ENCODE data around the gene MCF2L2. TPM values are rescaled to one million over a fixed set of nuclear protein-coding genes. Genes with fewer than 3 reads are reported as not detected.

The MCF2L2 gene
- total and polyA plus RNA-seq, 2 of the 13 experiments (the other 11 are each of a cell fraction or from before 2014, with no cell fraction given) = not detected

DNA sequence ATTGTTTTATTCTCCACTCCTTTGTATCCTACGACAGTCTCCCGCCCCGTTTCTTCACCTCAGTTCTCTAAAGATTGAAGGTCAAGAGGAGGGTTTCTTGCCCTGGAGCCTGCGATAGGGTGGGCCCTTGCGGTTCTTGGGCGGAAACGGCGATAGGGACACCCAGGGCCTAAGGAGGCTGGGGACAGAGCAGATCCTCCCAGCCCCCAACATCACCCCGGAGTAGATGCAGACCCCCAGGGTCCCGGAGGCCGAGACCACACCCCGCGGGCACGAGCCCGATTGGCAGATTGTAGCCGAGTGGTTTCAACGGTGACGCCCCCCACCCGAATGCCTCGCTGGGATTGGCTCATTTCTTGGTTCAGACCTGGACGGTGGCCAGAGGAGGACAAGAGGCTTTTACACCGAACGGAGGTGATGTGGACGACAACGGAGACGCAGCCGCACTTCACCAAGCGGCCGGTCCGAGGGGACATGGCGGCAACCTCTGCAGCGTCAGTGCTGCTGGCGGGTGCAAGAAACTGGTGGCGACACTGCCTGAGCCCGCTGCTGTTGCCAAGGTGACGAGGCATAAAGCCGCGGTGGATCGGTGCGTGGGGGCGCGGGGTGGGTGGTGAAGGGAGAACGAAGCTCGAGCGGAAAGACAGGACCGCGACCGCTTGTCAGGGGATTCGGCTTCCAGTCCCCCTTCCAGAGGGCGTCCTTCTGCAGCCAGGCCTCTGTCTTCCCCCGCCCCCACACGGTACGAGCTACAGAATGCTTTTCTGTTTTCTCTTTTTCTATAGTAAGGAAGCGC lies 19.0 kb upstream of the MCF2L2 start (continued):
- TF ChIP-seq, protein P1, sequence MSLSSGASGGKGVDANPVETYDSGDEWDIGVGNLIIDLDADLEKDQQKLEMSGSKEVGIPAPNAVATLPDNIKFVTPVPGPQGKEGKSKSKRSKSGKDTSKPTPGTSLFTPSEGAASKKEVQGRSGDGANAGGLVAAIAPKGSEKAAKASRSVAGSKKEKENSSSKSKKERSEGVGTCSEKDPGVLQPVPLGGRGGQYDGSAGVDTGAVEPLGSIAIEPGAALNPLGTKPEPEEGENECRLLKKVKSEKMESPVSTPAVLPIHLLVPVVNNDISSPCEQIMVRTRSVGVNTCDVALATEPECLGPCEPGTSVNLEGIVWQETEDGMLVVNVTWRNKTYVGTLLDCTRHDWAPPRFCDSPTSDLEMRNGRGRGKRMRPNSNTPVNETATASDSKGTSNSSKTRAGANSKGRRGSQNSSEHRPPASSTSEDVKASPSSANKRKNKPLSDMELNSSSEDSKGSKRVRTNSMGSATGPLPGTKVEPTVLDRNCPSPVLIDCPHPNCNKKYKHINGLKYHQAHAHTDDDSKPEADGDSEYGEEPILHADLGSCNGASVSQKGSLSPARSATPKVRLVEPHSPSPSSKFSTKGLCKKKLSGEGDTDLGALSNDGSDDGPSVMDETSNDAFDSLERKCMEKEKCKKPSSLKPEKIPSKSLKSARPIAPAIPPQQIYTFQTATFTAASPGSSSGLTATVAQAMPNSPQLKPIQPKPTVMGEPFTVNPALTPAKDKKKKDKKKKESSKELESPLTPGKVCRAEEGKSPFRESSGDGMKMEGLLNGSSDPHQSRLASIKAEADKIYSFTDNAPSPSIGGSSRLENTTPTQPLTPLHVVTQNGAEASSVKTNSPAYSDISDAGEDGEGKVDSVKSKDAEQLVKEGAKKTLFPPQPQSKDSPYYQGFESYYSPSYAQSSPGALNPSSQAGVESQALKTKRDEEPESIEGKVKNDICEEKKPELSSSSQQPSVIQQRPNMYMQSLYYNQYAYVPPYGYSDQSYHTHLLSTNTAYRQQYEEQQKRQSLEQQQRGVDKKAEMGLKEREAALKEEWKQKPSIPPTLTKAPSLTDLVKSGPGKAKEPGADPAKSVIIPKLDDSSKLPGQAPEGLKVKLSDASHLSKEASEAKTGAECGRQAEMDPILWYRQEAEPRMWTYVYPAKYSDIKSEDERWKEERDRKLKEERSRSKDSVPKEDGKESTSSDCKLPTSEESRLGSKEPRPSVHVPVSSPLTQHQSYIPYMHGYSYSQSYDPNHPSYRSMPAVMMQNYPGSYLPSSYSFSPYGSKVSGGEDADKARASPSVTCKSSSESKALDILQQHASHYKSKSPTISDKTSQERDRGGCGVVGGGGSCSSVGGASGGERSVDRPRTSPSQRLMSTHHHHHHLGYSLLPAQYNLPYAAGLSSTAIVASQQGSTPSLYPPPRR (CRISPR knock-in tag; IDR thresholded peaks at IDR 0.05; ENCODE audit: borderline replicate concordance) = 0 out of 2 replicates have a peak, but pooled peaks have one; percentile 22
- 0 out of 2 replicates have a peak, but pooled peaks have one; percentile 64 for TF ChIP-seq ZNF543 (CRISPR knock-in tag; IDR thresholded peaks at IDR 0.05)
- TF ChIP-seq, protein P2, sequence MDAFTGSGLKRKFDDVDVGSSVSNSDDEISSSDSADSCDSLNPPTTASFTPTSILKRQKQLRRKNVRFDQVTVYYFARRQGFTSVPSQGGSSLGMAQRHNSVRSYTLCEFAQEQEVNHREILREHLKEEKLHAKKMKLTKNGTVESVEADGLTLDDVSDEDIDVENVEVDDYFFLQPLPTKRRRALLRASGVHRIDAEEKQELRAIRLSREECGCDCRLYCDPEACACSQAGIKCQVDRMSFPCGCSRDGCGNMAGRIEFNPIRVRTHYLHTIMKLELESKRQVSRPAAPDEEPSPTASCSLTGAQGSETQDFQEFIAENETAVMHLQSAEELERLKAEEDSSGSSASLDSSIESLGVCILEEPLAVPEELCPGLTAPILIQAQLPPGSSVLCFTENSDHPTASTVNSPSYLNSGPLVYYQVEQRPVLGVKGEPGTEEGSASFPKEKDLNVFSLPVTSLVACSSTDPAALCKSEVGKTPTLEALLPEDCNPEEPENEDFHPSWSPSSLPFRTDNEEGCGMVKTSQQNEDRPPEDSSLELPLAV (CRISPR knock-in tag; conservative IDR thresholded peaks at IDR 0.05; ENCODE audit: low read depth) = no peak
- TF ChIP-seq CENPT (CRISPR knock-in tag; IDR thresholded peaks at IDR 0.05; ENCODE audit: low read depth) = peak; percentile 73
- no peak for TF ChIP-seq FIP1L1 (IDR thresholded peaks at IDR 0.05; ENCODE audit: borderline replicate concordance, insufficient read depth, low read depth, low read length)
- peak; percentile 69; the same call in 1 of the 2 replicates for TF ChIP-seq ZNF792 (CRISPR knock-in tag; IDR thresholded peaks at IDR 0.05)
- TF ChIP-seq ZKSCAN1 (IDR thresholded peaks at IDR 0.05; ENCODE audit: low read length) = no peak
- TF ChIP-seq, protein P3, sequence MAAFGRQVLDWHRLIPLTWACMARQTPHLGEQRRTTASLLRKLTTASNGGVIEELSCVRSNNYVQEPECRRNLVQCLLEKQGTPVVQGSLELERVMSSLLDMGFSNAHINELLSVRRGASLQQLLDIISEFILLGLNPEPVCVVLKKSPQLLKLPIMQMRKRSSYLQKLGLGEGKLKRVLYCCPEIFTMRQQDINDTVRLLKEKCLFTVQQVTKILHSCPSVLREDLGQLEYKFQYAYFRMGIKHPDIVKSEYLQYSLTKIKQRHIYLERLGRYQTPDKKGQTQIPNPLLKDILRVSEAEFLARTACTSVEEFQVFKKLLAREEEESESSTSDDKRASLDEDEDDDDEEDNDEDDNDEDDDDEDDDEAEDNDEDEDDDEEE (CRISPR knock-in tag; IDR thresholded peaks at IDR 0.05) = 0 out of 2 replicates have a peak, but pooled peaks have one; percentile 46
- TF ChIP-seq, protein P4, sequence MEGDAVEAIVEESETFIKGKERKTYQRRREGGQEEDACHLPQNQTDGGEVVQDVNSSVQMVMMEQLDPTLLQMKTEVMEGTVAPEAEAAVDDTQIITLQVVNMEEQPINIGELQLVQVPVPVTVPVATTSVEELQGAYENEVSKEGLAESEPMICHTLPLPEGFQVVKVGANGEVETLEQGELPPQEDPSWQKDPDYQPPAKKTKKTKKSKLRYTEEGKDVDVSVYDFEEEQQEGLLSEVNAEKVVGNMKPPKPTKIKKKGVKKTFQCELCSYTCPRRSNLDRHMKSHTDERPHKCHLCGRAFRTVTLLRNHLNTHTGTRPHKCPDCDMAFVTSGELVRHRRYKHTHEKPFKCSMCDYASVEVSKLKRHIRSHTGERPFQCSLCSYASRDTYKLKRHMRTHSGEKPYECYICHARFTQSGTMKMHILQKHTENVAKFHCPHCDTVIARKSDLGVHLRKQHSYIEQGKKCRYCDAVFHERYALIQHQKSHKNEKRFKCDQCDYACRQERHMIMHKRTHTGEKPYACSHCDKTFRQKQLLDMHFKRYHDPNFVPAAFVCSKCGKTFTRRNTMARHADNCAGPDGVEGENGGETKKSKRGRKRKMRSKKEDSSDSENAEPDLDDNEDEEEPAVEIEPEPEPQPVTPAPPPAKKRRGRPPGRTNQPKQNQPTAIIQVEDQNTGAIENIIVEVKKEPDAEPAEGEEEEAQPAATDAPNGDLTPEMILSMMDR (CRISPR knock-in tag; IDR thresholded peaks at IDR 0.05) = peak; percentile 55
- TF ChIP-seq NFKBIZ (CRISPR knock-in tag; IDR thresholded peaks at IDR 0.05) = no peak
- no peak for TF ChIP-seq ZNF577 (CRISPR knock-in tag; IDR thresholded peaks at IDR 0.05; ENCODE audit: borderline replicate concordance, low read depth)
- TF ChIP-seq, protein P5, sequence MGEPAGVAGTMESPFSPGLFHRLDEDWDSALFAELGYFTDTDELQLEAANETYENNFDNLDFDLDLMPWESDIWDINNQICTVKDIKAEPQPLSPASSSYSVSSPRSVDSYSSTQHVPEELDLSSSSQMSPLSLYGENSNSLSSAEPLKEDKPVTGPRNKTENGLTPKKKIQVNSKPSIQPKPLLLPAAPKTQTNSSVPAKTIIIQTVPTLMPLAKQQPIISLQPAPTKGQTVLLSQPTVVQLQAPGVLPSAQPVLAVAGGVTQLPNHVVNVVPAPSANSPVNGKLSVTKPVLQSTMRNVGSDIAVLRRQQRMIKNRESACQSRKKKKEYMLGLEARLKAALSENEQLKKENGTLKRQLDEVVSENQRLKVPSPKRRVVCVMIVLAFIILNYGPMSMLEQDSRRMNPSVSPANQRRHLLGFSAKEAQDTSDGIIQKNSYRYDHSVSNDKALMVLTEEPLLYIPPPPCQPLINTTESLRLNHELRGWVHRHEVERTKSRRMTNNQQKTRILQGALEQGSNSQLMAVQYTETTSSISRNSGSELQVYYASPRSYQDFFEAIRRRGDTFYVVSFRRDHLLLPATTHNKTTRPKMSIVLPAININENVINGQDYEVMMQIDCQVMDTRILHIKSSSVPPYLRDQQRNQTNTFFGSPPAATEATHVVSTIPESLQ (CRISPR knock-in tag; conservative IDR thresholded peaks at IDR 0.05) = 0 out of 2 replicates have a peak, but pooled peaks have one; percentile 70
- no peak for TF ChIP-seq CEBPB (IDR thresholded peaks at IDR 0.05; ENCODE audit: borderline replicate concordance, low read depth, low read length)
- TF ChIP-seq NCOA2 (CRISPR knock-in tag; IDR thresholded peaks at IDR 0.05) = peak; percentile 62; the same call in 1 of the 2 replicates
- no peak for TF ChIP-seq HOXA7 (CRISPR knock-in tag; IDR thresholded peaks at IDR 0.05)

Data from HepG2 (cell line).